Measurements from ENCODE around the gene TPP2. TPM values are rescaled to one million over a fixed set of nuclear protein-coding genes. Genes with fewer than 3 reads are reported as not detected.

The TPP2 gene
- total and polyA plus RNA-seq, 2 experiments from 2014 or later: 24.3 to 41.3 TPM

DNA sequence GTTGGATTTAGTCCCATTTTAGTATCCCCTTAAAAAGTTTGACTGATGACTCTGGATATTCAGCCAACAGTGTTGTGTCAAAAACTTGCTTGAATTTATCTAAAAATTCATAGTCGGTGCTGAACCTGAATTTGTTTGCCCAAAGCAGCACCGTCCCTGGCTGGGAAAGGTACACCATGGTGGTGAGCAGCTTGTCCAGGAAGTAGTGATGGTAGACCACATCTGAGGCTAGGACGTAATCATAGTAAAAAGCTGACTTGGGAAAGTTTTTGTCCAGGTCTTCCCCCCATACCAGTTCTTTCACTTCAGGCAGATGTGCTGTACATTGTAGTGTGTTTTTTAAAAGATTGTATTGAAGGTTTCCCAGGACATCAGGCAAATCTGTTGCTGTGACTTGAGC is 89.2 kb downstream of the TPP2 start:
- in situ Hi-C loops (cut with MboI): no loop called here
- Histone ChIP-seq H3K36me3 (ENCODE audit: low read depth) (no peaks in the 10 kb centered on the region), H3K27me3 (replicated peaks; ENCODE audit: insufficient read depth) (peaks cover 6% of the 10 kb centered on the region; the same call in 1 of the 2 replicates), H3K4me1 (ENCODE audit: insufficient read depth) (no peaks in the 10 kb centered on the region), H3K79me2 (ENCODE audit: insufficient read depth) (no peaks in the 10 kb centered on the region), H2AFZ (no peak overlapping the region), H3K4me2 (ENCODE audit: unreplicated experiment) (no peak overlapping the region), H3K4me3 (no peak overlapping the region), H3K27ac (no peak overlapping the region), H3K9me2 (ENCODE audit: insufficient read depth) (0 out of 2 replicates have a peak, but pooled peaks cover 3% of the 10 kb centered on the region), H3K9ac (no peak overlapping the region), H3F3A (ENCODE audit: insufficient read depth) (peaks cover 4% of the 10 kb centered on the region; the same call in 1 of the 2 replicates), H4K20me1 (ENCODE audit: insufficient read depth) (no peaks in the 10 kb centered on the region), H3K9me3 (ENCODE audit: low read depth) (no peaks in the 10 kb centered on the region)
- 85 to 86% methylated on average over 3 of the region's 3 CpGs for WGBS, 2 experiments (ENCODE audit: low coverage in 1 of 2, low lambda C conversion rate in 2 of 2, missing lambda C conversion rate in 2 of 2)
- no peak for DNase-seq
- TF ChIP-seq EZH2phosphoT487 (IDR thresholded peaks at IDR 0.05; ENCODE audit: insufficient read depth, low read depth): no peak
- TF ChIP-seq EZH2 (IDR thresholded peaks at IDR 0.05; ENCODE audit: insufficient read depth, poor library complexity, severe bottlenecking): no peak

DNA sequence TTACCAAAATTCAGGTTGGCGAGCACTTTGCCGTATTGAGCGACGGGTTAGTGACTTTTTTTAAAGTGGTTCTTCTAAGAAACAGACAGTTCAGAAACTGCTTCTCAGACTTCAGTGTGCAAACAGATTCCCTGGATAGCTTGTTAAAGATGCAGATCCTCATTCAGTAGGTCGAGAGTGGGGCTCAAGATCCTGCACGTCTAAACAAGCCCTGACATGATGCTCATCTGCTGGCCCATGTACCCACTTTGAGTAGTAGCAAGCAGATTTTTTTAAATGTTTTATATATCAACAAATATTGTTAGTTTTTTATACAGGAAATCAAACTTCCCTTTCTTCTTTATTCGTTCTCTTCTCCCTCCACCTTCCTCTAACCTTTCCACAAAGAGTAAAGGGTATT is 90.7 kb downstream of the TPP2 start:
- Histone ChIP-seq H3K36me3 (ENCODE audit: low read depth) (no peaks in the 10 kb centered on the region), H3K9ac (no peak overlapping the region), H3K27me3 (replicated peaks; ENCODE audit: insufficient read depth) (peaks cover 6% of the 10 kb centered on the region; the same call in 1 of the 2 replicates), H3K4me2 (ENCODE audit: unreplicated experiment) (no peak overlapping the region), H4K20me1 (ENCODE audit: insufficient read depth) (no peaks in the 10 kb centered on the region), H3K27ac (no peak overlapping the region), H3K79me2 (ENCODE audit: insufficient read depth) (no peaks in the 10 kb centered on the region), H3K9me3 (ENCODE audit: low read depth) (no peaks in the 10 kb centered on the region), H3F3A (ENCODE audit: insufficient read depth) (no peaks in the 10 kb centered on the region), H2AFZ (no peak overlapping the region), H3K4me3 (no peak overlapping the region), H3K4me1 (ENCODE audit: insufficient read depth) (no peaks in the 10 kb centered on the region), H3K9me2 (ENCODE audit: insufficient read depth) (0 out of 2 replicates have a peak, but pooled peaks cover 3% of the 10 kb centered on the region)
- DNase-seq: no peak
- in situ Hi-C loops (cut with MboI): no loop called here
- TF ChIP-seq EZH2 (IDR thresholded peaks at IDR 0.05; ENCODE audit: insufficient read depth, poor library complexity, severe bottlenecking) (no peak), EZH2phosphoT487 (IDR thresholded peaks at IDR 0.05; ENCODE audit: insufficient read depth, low read depth) (no peak)
- WGBS, 2 experiments (ENCODE audit: low coverage in 1 of 2, low lambda C conversion rate in 2 of 2, missing lambda C conversion rate in 2 of 2): 80 to 81% methylated on average over 7 of the region's 7 CpGs

DNA sequence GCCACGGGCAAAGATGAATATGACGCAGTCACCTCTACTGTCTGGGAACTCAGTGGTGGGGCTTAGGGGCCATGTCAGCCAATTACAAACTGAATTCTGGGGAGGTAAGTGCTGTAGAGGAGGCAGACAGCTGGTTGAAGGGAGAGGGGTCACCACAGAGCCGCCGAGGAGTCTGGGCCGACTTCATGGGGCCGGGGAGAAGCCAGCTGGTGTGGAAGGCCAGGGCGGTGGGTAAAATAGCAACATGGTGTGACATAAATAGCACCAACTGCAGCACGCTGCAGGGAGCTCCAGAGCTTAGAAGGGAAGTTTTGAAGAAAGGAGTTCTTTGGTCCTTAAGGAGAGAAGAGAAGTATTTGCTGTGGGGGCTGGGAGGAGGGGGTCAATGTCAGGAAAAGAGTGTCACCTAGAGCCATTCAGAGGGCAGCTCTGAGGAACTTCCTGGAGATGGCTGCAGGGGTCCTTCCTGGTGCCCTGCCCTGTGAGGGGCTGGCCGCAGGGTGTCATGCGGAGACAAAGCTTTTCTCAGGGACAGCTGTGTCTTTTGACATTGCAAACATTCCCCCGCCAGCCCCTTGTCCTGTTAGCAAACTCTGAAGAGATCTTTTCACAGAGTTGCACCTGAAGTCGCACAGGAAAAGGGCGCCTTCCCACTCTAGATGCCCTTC is 91.7 kb downstream of the TPP2 start:
- no peaks in the 10 kb centered on the region for H3K9me2 ChIP-seq (ENCODE audit: insufficient read depth)
- in situ Hi-C loops (cut with MboI): no loop called here
- H3K79me2 ChIP-seq (ENCODE audit: insufficient read depth): no peaks in the 10 kb centered on the region
- H3K4me2 ChIP-seq (ENCODE audit: unreplicated experiment): no peak overlapping the region
- H2AFZ ChIP-seq: no peak overlapping the region
- TF ChIP-seq EZH2phosphoT487 (IDR thresholded peaks at IDR 0.05; ENCODE audit: insufficient read depth, low read depth) (no peak), EZH2 (IDR thresholded peaks at IDR 0.05; ENCODE audit: insufficient read depth, poor library complexity, severe bottlenecking) (no peak)
- peaks cover 2% of the 10 kb centered on the region; the same call in 1 of the 2 replicates for H3K4me1 ChIP-seq (ENCODE audit: insufficient read depth)
- DNase-seq: no peak
- H3F3A ChIP-seq (ENCODE audit: insufficient read depth): no peaks in the 10 kb centered on the region
- H4K20me1 ChIP-seq (ENCODE audit: insufficient read depth): no peaks in the 10 kb centered on the region
- H3K27me3 ChIP-seq (replicated peaks; ENCODE audit: insufficient read depth): peaks cover 6% of the 10 kb centered on the region; the same call in 1 of the 2 replicates
- no peak overlapping the region for H3K9ac ChIP-seq
- no peaks in the 10 kb centered on the region for H3K36me3 ChIP-seq (ENCODE audit: low read depth)
- no peak overlapping the region for H3K27ac ChIP-seq
- H3K4me3 ChIP-seq: no peak overlapping the region
- no peaks in the 10 kb centered on the region for H3K9me3 ChIP-seq (ENCODE audit: low read depth)
- WGBS, 2 experiments (ENCODE audit: low coverage in 1 of 2, low lambda C conversion rate in 2 of 2, missing lambda C conversion rate in 2 of 2): 35 to 37% methylated on average over 12 to 13 of the region's 13 CpGs

DNA sequence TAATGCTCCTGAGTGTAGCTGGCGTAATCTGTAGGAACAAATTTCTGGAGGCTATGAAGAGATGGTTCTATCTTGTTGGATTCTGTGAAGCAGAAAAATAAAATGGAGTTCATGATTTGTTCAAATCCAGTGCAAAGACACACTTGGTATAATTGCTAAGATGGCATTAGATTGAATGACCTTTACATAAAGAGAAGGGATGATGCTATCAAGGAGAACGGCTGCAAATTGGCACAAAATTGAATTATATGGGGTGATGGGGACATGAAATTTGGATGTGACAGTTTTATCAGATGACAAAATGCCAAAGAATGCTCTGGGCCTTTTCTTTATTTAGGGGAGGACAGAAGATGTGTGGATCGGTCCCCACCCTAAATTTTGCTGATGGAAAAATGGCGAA is 94.1 kb downstream of the TPP2 start:
- Histone ChIP-seq H2AFZ (no peak overlapping the region), H3K27ac (no peak overlapping the region), H3F3A (ENCODE audit: insufficient read depth) (no peaks in the 10 kb centered on the region), H3K9me3 (ENCODE audit: low read depth) (no peaks in the 10 kb centered on the region), H4K20me1 (ENCODE audit: insufficient read depth) (no peaks in the 10 kb centered on the region), H3K4me3 (no peak overlapping the region), H3K9ac (no peak overlapping the region), H3K36me3 (ENCODE audit: low read depth) (no peaks in the 10 kb centered on the region), H3K79me2 (ENCODE audit: insufficient read depth) (no peaks in the 10 kb centered on the region), H3K9me2 (ENCODE audit: insufficient read depth) (no peaks in the 10 kb centered on the region), H3K4me2 (ENCODE audit: unreplicated experiment) (no peak overlapping the region), H3K27me3 (replicated peaks; ENCODE audit: insufficient read depth) (peaks cover 14% of the 10 kb centered on the region; the same call in 1 of the 2 replicates), H3K4me1 (ENCODE audit: insufficient read depth) (peaks cover 10% of the 10 kb centered on the region; the same call in 1 of the 2 replicates)
- TF ChIP-seq EZH2 (IDR thresholded peaks at IDR 0.05; ENCODE audit: insufficient read depth, poor library complexity, severe bottlenecking) (no peak), EZH2phosphoT487 (IDR thresholded peaks at IDR 0.05; ENCODE audit: insufficient read depth, low read depth) (no peak)
- in situ Hi-C loops (cut with MboI): no loop called here
- 82 to 84% methylated on average over 4 of the region's 4 CpGs for WGBS, 2 experiments (ENCODE audit: low coverage in 1 of 2, low lambda C conversion rate in 2 of 2, missing lambda C conversion rate in 2 of 2)
- no peak for DNase-seq
